MM.1S (cell line): Measurements from ENCODE around the gene SLC23A1.
"Not testable (repeated sequence)": the region's sequence is repeated elsewhere in the genome, so short reads cannot be mapped to it uniquely, and the experiment has no call there.

Experiments used
- CTCF ChIP-seq: fragments of 300-600 bp; sonication (generic); IDR thresholded peaks from 2 replicates; pipeline ENCODE4 v1.5.1; 2016; ENCODE audit warnings: antibody characterized with exemption, low read length, mixed read lengths
- EZH2 ChIP-seq: fragments of 300-600 bp; sonication (generic); optimal IDR thresholded peaks from 2 replicates; pipeline ENCODE3; 2017; ENCODE audit warnings: low read depth, mild to moderate bottlenecking, antibody characterized with exemption, low read length, mixed read lengths

- not testable (repeated sequence) for TF ChIP-seq CTCF, EZH2
These were observed 27.2 kb downstream of the SLC23A1 start for GRCh38 chr5:139355900-139356299.
